ENCODE results near the gene SSBP2.
"Not testable (repeated sequence)": the region's sequence is repeated elsewhere in the genome, so short reads cannot be mapped to it uniquely, and the experiment has no call there.

SSBP2 gene

DNA sequence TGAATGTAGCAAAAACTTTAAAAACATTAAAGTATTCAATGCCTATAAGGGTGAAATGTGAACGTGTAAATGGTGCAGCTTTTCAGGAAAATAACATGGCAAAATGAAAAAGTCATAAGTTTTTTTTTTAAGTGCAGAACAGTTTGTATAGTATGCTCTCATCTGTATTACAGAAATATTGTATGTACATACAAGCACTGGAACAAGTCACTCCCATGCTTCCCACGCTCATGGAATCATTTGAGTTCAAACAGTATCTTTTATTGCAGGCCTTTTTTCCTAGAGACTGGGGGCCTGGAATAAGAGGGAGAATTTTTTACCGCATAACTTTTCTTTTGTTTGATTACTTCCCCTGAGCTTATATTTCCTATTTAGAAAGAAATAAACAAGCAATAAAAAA lies 94.1 kb downstream of the SSBP2 start:
- DNase-seq: no peak

DNA sequence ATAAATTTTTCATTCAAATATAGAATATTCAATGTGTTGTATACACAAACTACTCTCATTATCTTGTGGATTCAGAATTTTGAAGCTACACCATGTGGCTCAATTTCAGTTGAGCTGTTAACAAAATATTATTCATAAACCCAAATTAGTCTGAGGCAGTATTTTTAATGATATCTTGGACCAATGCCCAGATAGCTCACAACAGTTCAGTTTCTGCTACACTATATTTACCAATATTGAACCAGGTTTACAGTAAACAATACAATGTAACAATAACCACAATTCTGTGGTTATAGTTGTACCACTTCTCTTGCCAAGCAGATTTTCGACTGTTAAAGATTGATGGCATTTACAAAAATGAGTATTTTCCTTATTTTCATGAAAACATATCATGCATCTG lies 99.9 kb downstream of the SSBP2 start:
- DNase-seq: no peak

DNA sequence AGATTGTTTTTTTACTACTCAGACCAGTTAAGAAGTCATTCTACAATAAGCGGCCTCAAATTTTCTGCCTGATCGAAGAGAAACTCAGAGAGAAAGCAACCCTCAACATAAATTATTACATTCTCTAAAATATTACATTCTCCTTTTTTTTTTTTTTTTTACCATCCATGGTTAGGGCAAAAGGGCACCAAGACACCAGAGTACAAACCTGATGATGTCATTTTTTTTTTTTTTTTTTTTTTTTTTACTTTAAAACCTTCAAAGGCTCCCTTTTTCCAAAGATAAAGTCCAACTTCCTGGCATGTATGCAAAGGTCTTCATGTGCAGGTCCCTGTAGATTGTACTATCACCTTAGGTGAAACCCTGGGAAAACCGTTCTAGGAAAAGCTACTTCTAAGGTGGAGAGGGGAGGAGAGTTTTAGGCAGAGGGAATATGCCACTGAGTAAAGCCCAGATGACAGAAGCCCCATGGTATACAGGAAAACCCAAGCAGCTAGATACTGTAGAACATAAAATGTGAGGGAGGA lies 104.4 kb downstream of the SSBP2 start:
- DNase-seq: no peak

DNA sequence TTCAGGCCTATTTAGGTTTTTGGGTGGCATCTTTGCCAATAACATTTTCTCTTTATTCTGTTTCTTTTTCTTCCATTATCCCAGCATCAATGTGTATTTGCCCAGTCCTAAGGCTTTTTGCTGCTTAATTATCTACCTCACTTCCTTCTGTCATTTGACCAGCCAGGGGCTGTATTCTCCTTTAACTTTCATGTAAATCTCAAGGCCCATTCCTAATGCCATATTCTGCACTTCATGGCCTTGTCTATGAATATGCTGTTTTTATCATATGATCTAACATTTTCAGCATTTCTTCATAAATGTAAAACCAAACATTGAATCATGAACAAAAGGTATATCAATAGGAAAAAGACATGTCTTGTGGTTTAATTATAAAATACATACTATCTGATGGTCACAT lies 108.7 kb downstream of the SSBP2 start:
- no peak for DNase-seq

DNA sequence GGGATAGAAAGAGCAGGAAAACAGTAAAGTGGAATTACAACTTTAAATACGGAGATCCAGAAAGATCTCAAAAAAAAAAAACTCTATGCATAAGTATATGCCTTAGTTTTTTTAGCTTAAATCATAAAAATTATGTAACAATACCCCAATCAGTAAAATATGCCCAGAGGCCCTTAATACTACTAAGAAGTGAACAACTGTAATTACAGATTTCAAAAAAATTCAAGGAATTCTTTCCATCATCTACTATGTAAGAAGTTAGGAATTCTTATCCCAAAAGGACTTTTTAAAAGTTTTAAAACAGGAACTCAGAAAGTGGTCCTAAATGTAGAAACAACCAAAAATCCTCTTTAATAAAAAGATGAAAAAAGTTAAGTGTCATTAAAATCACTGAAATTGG lies 111.3 kb downstream of the SSBP2 start:
- no peak for DNase-seq

DNA sequence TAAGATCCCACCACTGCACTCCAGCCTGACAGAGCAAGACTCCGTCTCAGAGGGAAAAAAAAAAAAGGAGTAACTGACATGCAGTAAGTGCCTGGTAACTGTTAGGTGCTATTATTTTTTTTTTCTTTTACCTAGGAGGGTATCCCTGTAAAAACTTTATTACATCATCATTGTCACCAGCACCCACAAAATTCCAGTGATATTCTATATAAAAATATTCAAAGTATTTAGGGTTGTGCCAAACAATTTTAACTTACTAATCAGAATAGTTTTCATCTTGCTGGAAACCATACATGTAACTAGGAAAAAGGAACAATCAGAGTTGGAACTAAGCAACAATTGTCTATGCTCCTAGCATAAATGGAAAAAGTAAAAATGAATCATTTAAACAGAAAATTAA lies 112.4 kb downstream of the SSBP2 start:
- DNase-seq: no peak

DNA sequence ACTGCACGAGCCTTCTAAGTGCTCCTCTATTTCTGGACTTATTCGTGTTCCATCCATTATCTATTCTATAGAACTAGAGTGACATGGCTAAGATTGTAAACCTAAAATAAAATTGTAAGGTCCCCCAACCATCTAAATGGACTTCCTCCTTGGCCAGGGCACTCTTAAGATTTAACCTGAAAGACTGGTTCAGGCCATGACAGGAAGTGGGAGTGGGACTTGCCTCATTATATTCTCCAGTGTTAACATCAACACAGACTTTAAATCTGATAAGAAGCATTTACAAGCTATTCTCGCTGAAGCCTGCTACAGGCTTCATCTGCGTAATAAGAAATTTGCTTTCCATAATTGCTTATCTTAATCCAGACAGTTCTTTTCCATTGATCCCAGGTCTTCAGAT lies 117.0 kb downstream of the SSBP2 start:
- no peak for DNase-seq

DNA sequence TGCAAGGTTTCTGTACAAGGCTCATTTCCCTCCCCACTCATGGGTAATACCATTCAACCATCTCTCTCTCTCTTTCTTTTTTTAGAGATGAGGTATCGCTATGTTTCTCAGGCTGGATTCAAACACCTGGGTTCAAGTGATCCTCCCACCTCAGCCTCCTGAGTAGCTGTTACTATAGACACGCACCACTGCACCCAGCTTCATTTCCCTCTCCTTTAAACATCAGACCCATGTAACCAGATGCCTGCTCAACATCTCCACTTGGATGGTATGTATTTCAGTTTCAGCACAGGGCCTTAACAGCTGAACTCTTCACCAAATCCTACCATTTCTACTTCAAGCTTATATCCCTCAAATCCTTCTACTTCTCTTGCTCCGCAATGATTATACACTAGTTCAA lies 117.4 kb downstream of the SSBP2 start:
- no peak for DNase-seq

DNA sequence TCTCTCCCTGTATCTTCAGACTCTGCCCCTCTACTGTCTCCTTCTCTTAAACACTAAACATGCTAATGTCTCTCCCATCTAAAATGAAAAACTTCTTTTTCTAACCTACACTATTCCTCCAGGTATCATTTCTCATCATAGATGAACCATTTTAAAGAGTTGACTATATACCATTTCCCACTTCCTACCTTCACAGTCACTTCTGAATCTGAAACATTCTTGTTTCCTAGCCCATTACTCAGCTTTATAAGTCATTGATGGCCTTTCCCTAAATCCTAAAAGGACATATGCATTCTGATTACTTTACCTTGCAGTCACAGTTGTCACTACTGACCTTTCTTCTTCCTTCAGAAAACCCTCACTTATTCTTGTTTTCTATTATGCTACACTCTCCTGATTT lies 118.2 kb downstream of the SSBP2 start:
- no peak for DNase-seq

DNA sequence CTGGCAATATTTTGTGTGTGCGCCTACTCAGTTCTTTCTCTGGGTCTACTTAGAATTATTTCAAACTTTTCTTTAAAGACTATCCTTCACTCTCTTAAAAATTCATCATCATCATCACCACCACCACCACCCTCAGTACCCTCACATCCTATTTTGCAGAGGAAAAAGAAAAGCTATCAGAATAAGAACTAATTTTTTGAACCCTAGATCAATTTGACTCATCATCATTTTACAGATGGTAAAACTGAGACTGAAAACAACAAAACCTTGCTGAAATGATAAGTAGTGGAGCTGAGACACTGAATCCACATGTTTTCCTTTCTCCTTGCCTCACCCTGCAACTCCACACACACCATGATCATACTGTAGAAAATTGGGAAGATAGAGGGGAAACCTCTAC lies 119.3 kb downstream of the SSBP2 start:
- no peak for DNase-seq

DNA sequence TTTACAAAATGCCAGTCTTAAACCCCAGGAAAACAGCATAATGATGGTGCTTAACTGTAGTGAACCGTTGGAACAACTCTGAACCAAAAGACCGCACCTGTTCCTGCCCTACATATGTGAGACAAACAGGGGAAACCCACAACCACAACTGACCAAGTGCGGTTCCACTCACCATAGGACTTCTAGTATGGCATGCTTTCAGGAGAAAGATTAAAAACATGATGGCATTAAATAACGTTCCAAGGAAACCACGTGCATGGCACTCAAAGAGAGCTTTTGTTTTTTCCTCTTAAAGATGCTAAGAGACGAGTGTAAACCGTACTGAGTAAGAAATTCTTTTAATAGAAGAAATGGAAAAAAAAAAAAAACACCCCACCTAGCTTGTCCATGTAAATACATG lies 119.8 kb downstream of the SSBP2 start:
- DNase-seq: peak in 1 of 2 donors; percentile 38

DNA sequence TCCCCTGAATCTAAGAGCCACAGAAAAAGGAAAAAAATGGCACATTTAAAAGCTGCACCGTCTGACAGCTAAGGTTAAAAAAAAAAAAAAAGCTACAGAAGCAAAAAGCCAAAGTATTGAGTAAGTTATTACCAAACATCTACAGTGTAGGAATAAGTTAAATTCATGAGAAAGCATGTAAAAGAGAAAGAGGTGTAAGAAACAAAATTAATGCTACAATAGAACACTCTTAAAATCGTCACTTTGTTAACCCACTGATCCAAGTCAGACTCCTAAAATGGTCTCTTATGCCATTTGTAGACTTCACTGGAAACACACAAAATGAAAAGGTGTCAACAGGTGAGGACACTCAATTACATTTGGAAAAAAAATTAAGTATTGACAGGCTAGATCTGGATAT lies 120.2 kb downstream of the SSBP2 start:
- no peak for DNase-seq

DNA sequence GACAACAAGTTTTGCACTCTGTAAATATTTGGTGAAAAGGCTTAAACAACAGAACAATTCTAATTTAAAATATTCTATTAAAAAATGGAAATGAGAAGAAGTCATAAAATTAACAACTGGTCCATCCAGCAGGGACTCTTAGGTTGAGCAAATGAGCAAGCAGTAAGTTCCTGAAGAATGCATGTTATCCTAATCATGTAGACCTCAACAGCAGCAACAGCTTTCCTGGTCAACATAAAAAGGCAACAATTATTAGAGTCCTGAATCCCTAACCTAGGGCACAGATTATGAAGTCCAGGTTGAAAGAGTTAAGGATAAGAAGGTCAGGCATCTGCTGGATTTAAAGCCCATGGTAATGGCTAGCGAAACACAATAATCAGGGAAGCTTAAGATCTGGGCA lies 120.9 kb downstream of the SSBP2 start:
- DNase-seq: no peak

DNA sequence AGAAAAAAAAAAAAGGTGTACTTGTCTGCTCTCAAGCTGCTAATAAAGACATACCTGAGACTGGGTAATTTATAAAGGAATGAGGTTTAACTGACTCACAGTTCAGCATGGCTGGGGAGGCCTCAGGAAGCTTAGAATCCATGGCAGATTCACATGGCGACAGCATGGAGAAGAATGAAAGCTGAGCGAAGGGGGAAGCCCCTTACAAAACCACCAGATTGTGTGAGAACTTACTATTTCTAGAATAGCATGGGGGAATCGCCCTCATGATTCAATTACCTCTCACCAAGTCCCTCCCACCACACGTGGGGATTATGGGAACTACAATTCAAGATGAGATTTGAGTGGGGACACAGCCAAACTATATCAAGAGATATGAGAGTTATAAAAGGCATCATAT lies 122.8 kb downstream of the SSBP2 start:
- peak in 1 of 2 donors; percentile 0 for DNase-seq

DNA sequence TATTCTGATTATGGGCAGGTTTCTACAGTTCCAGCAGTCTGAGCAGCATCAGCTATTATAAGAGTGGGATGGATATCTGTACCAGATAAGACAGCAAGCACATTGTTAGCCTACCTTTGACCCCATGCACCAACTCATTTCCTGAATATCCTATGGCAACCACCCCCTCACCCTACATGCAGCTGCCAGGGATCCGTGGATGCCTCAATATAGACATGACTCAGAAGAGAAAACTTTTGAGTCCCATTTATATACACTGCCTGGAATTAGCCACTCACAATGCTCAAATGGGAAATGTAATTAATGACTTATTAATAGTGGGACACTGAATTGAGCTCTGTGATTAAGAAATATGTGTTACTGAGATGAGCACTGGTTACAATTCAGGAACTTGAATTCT lies 124.4 kb downstream of the SSBP2 start:
- DNase-seq: no peak

DNA sequence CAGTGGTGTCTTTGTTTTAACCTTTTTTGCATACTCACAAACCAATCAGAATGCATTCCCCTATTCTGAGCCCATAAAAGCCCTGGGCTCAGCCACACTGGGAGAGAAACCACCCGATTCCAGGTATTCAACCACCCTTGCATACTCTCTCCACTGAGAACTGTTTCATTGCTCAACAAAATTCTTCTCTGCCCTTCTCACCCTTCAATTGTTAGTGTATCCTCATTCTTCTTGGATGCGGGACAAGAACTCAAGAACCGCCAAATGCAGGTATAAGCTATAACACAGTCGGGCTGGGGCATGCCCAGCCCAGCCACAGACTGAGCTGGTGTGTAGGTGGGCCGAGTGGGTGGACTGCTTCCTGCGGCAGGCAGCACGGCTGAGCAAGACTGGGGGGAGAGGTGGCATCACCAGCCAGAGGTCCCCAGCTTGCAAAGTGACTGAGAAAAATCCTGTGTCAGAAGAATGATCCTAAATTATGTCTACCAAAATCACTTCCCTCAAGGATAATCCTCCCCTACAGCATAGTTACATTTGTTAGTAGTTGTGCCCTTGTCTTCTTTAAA lies 141.0 kb downstream of the SSBP2 start:
- no peak for DNase-seq

DNA sequence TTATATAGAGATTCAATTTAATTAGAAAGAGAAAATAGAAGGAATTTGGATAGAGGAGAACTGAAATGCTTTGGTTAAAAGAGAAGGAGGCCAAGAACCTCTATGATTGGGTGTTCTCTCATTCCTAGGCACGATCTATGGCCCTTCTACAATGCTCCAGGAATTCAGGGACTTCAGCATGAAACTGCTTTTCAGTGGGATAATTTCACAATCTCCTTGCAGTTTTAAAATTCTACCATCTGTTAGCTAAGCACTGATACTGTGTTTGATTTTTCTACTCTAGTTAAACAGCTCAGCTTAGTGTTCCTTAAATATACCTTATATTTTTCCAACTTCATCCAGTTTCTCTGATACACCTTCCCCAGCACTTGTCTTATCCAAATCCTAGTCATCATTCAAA lies 141.9 kb downstream of the SSBP2 start:
- no peak for DNase-seq

DNA sequence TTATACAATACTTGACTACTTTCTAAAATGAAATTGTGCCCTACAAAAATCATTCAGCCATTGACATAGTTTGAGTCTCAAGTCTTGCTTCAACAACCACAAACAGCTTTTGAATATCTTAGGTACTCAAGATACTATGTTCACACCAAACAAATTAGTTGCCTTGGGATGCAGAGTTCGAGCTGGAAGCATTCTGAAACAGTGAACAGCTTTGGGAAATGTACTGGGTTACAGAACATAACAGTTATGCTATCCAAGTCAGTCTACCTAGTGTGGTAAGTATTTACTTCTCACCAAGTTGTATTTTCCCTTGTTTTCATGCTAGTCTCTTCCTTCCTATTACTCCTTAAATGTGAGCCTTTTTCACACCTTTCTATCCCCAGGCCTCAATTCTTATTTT lies 143.2 kb downstream of the SSBP2 start:
- DNase-seq: no peak

DNA sequence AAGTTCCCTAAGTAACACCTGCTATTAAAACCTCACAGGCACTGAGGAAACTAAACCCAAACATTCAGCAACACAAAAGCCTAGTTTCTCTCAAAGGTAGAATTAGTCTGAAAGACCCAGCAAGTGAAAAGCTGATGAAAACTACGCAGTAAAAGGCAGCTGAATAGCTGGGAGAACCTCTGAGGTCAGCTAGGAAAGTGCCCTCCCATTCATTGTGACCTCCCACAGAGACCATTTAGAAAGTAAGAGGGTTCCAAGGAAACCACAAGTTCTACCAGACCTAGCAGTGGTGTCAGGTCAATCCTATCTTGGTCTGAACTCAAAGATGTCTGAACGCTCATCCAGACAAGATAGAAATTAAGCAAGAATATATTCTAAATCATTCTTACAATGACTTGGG lies 144.7 kb downstream of the SSBP2 start:
- no peak for DNase-seq

DNA sequence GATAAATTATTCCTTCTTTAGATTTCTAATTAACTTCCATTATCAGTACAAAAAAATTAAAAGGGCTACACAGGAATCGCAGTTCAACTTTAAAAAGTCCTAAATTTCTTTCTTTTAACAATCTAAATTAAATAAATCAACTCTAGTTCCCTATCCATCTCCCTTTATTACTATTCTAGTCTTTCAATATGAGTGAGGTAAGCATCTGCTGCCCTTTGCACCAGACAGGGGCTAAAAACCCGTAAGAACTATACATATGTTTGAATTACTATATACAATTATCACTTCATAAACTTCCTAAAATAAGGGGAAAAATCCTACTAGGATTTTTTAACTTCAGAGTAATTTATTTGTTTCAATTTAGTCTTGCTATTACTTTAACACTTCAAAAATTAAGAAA lies 145.6 kb downstream of the SSBP2 start:
- no peak for DNase-seq

DNA sequence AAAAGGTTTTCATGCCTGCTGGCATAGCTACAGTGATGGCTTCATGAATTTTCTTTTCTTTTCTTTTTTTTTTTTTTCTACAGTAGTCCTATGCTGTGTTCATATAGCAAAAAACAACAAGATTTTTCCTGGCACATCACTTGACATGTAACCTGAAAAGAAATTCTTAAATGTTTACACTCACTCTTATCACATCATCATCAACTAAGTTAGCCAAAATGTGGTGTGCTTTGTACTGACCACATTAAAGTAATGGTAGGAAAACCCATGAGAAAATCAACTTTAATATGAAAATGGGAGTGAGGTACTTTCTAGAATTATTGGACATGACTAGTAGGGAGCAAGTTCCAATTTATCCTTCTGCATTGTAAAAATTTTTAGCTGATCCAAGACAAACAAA lies 146.7 kb downstream of the SSBP2 start:
- no peak for DNase-seq

DNA sequence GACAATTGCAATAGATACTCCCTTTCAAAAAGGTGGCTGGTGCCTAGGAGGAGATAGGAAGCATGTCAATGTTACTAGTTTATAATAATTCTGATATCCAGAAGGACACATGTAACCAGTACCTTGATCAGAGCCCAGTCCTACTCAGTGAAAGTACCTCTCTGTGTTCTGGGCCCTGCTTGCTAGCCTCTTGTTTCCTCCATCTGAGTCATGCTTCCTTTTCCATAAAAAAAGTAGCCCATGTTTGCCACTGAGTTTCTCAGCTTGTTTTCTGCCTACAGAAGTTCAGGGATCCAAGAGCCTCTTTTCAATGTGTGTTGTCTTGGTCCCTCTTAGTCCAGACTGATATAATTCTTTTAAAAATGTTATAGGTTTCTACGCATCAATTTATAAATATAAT lies 149.0 kb downstream of the SSBP2 start:
- no peak for DNase-seq

DNA sequence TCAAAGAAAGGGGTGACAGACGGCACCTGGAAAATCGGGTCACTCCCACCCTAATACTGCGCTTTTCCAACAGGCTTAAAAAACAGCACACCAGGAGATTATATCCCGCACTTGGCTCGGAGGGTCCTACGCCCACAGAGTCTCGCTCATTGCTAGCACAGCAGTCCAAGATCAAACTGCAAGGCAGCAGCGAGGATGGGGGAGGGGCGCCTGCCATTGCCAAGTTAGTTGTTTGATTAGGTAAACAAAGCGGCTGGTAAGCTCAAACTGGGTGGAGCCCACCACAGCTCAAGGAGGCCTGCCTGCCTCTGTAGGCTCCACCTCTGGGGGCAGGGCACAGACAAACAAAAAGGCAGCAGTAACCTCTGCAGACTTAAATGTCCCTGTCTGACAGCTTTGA lies 158.8 kb downstream of the SSBP2 start:
- DNase-seq: not testable (repeated sequence)

DNA sequence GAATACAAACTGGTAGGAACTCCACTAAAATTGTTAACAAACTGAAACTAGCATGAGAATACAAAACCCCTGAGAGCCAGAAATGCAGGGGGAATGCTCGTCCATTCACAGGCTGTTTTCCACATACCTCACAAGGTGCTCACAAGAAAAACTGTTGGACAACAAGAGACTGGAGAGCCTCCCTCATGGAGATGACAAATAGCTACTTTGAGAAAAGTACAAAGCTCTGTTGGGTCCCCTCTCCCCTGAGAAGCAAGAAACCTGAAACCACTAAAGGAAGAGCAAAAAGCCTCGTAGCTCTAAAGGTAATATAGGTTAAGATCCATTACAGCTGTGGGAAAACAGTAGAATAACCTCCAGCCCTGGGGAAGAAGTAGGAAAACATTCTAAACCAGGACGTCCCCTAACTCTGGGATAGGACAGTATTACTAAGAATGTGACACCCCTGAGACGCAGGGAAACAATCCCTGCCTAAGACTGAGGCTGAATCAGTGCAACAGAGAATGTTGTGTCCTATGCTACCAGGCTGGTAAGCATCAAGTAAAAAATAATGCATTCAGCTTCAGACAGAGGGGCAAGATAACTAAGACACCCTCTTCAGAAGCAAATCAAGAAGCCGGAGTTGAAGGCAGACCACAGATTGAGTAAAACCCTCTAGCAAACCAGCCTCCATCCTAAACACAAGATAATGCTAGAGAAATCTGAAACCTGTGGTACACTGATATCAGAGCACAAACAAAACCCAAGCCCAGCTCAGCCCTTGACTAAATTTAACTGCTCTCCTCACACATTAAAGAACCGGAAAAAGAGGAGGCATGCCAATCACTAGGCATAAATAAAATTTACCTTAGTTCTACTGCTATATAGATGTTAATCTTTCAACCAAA lies 160.2 kb downstream of the SSBP2 start:
- no peak for DNase-seq
